GM21515 (cell line): ENCODE measurements around the gene FBXO46.
"Not testable (repeated sequence)": the region's sequence is repeated elsewhere in the genome, so short reads cannot be mapped to it uniquely, and the experiment has no call there.

Experiments
- ATAC-seq: cut with Tn5 transposase; IDR thresholded peaks from one replicate; pipeline ENCODE4 v1.9.1; 2021; ENCODE audit not compliant: unreplicated experiment

The FBXO46 gene

GRCh38 chr19:45728683-45729082 lies 2.0 kb downstream of the FBXO46 start:
- not testable (repeated sequence) for ATAC-seq

GRCh38 chr19:45720065-45720464 lies 10.6 kb downstream of the FBXO46 start:
- ATAC-seq = not testable (repeated sequence)

- ATAC-seq = no peak
Observed at GRCh38 chr19:45717983-45718650, 12.6 kb downstream of the FBXO46 start.

- ATAC-seq = peak; percentile 87
Observed at GRCh38 chr19:45717131-45717982, 13.3 kb downstream of the FBXO46 start.

- no peak for ATAC-seq
Observed at GRCh38 chr19:45716359-45717130, 14.2 kb downstream of the FBXO46 start.

- ATAC-seq = no peak
Observed at GRCh38 chr19:45715139-45715538, 15.6 kb downstream of the FBXO46 start.

GRCh38 chr19:45713141-45713540 lies 17.6 kb downstream of the FBXO46 start:
- no peak for ATAC-seq

GRCh38 chr19:45712699-45713067 lies 18.0 kb downstream of the FBXO46 start:
- no peak for ATAC-seq

GRCh38 chr19:45711851-45712698 lies 18.6 kb downstream of the FBXO46 start:
- no peak for ATAC-seq

GRCh38 chr19:45710356-45711130 lies 20.2 kb downstream of the FBXO46 start:
- no peak for ATAC-seq

- ATAC-seq = no peak
Observed at GRCh38 chr19:45705710-45706415, 24.8 kb downstream of the FBXO46 start.

- ATAC-seq = no peak
Observed at GRCh38 chr19:45705115-45705514, 25.6 kb downstream of the FBXO46 start.

- ATAC-seq = no peak
Observed at GRCh38 chr19:45701676-45702075, 29.0 kb downstream of the FBXO46 start.

- ATAC-seq = no peak
Observed at GRCh38 chr19:45693106-45693788, 37.4 kb downstream of the FBXO46 start.

- peak; percentile 76 for ATAC-seq
Observed at GRCh38 chr19:45692187-45693105, 38.2 kb downstream of the FBXO46 start, which contains the start of gene QPCTL. QPCTL (plus strand) TSS chr19:45692666; CDS start chr19:45692704, 38 bp downstream.

GRCh38 chr19:45691516-45692186 lies 39.0 kb downstream of the FBXO46 start, which contains the start of gene SNRPD2:
SNRPD2 (minus strand) TSS chr19:45691953; CDS start chr19:45691888, 65 bp downstream.
- peak; percentile 57 for ATAC-seq

GRCh38 chr19:45687599-45687998 lies 43.1 kb downstream of the FBXO46 start:
- no peak for ATAC-seq
